ENCODE measurements around the gene CACNA1G. TPM values are rescaled to one million over a fixed set of nuclear protein-coding genes. Genes with fewer than 3 reads are reported as not detected.

CACNA1G gene
- total RNA-seq, 1 experiment from 2014 or later = not detected

GRCh38 chr17:50558581-50558940 lies 2.0 kb upstream of the CACNA1G start:
- DNase-seq (ENCODE audit: low read depth, low spot score) = no peak
- in situ Hi-C loops (cut with HindIII; ENCODE audit: low pct_unique_long_range_greater_than_20kb, low sequenced_read_pairs) = no loop called here

DNA sequence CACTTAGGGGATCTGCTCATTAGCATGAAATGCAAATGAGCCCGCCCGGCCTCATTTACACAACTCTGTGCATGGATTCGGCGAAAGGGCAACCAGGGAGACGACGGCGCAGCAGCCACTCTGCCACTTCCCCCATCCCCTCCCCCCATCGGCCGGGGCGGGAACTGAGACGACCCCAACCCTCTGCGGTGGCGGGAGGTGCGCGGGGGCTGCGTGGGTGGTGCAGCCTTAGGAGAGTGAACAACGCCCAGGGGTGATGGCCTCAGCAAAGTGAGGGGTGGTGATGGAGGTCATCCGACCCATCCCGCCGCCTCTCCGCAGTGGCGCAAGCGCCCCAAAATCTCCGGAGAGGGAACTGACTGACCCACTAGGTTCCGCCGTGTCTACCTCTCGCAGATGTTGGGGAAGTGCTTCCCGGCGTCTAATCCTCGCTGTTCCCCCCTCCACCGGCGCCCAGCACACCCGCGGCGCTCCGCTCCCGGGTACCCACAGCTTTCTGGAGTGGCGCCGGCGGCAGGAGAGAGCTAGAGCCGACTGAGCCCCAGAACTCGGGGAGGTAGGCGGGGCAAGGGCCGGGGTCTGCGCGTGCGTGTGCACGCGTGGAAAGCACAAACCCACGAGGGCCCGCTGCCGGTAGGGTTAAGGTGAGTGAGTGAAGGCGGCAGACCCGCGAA lies 1.4 kb upstream of the CACNA1G start:
- in situ Hi-C loops (cut with HindIII; ENCODE audit: low pct_unique_long_range_greater_than_20kb, low sequenced_read_pairs) = no loop called here
- no peak for DNase-seq (ENCODE audit: low read depth, low spot score)

DNA sequence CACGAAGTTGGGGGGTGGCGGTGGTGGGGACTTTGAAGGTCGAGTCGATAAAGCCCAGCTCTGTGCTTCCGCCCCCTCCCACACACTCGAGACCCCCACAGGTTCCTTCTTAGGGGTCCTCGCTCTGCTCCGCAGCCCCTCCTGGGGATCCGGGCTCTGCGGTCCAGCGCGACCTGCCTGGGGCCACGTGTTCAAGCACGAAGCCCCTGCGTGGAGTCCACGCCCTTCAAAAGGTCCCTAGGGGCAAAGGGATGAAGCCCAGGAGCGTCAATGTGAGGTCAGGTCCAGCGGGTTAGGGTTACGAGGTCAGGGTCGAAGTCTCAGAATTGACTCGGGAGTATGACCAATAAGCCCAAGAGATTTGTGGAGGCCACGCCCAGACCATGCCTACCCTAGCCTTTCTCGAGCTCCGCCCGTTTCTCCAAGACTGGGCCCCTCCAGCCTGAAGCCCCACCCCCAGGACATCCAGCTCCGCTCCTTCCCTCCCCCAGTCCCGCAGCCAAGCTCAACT lies 786 bp upstream of the CACNA1G start:
- in situ Hi-C loops (cut with HindIII; ENCODE audit: low pct_unique_long_range_greater_than_20kb, low sequenced_read_pairs) = no loop called here
- DNase-seq (ENCODE audit: low read depth, low spot score) = peak; percentile 84

GRCh38 chr17:50560931-50561745 lies 623 bp downstream of the CACNA1G start:
- no peak for DNase-seq (ENCODE audit: low read depth, low spot score)
- in situ Hi-C loops (cut with HindIII; ENCODE audit: low pct_unique_long_range_greater_than_20kb, low sequenced_read_pairs) = no loop called here

DNA sequence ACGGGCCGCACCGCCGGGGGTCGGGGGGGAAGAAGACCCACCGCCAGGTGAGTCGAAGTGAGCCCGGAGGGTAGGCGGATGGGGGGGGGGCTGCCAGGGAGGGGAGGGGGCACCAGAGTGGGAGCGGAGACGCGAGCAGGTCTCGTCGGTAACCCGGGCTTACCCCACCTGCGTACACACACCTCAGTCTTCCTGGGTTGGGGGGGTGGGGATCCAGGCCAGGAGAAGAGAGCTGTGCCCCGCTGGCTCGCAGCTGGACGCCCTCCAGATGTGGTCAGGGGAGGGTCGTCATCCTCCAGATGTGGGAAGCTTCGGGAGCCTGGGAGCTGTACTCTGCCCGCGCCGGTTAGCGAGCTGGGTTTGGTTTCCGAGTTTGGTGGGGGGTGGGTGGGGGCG lies 1.2 kb downstream of the CACNA1G start:
- in situ Hi-C loops (cut with HindIII; ENCODE audit: low pct_unique_long_range_greater_than_20kb, low sequenced_read_pairs) = no loop called here
- no peak for DNase-seq (ENCODE audit: low read depth, low spot score)

- in situ Hi-C loops (cut with HindIII; ENCODE audit: low pct_unique_long_range_greater_than_20kb, low sequenced_read_pairs) = no loop called here
- no peak for DNase-seq (ENCODE audit: low read depth, low spot score)
These were observed 2.0 kb downstream of the CACNA1G start for GRCh38 chr17:50562242-50563091.

DNA sequence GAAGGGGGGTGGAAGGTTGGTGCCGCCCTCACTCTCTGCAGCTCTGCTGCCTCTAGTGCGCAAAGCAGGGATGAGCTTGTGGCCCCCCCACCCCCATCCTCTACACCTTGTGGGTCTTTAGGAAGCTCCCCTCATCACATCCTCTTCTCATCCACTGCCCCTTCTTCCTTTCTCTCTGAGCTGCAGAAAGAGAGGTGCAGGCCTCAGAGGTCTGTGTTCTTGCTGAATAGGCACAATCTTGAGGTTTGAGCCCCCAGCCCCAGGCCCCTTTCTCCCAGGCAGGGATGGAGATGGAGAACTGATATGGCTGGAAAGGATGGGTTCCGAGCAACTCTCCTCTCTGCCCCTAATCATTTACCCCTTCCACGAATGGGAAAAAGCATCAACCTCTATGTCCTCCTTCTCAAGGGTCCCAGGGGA lies 2.6 kb downstream of the CACNA1G start:
- DNase-seq (ENCODE audit: low read depth, low spot score) = no peak
- in situ Hi-C loops (cut with HindIII; ENCODE audit: low pct_unique_long_range_greater_than_20kb, low sequenced_read_pairs) = no loop called here

- in situ Hi-C loops (cut with HindIII; ENCODE audit: low pct_unique_long_range_greater_than_20kb, low sequenced_read_pairs) = no loop called here
- DNase-seq (ENCODE audit: low read depth, low spot score) = peak; percentile 30
These were observed 4.4 kb downstream of the CACNA1G start for GRCh38 chr17:50564916-50565315.

GRCh38 chr17:50565402-50566350 lies 5.2 kb downstream of the CACNA1G start:
- in situ Hi-C loops (cut with HindIII; ENCODE audit: low pct_unique_long_range_greater_than_20kb, low sequenced_read_pairs) = no loop called here
- DNase-seq (ENCODE audit: low read depth, low spot score) = no peak

GRCh38 chr17:50566886-50567285 lies 6.4 kb downstream of the CACNA1G start:
- in situ Hi-C loops (cut with HindIII; ENCODE audit: low pct_unique_long_range_greater_than_20kb, low sequenced_read_pairs) = no loop called here
- no peak for DNase-seq (ENCODE audit: low read depth, low spot score)

- no peak for DNase-seq (ENCODE audit: low read depth, low spot score)
- in situ Hi-C loops (cut with HindIII; ENCODE audit: low pct_unique_long_range_greater_than_20kb, low sequenced_read_pairs) = no loop called here
These were observed 8.1 kb downstream of the CACNA1G start for GRCh38 chr17:50568659-50569058.

- in situ Hi-C loops (cut with HindIII; ENCODE audit: low pct_unique_long_range_greater_than_20kb, low sequenced_read_pairs) = no loop called here
These were observed 9.1 kb downstream of the CACNA1G start for GRCh38 chr17:50569592-50569991.

GRCh38 chr17:50570032-50570431 lies 9.5 kb downstream of the CACNA1G start:
- in situ Hi-C loops (cut with HindIII; ENCODE audit: low pct_unique_long_range_greater_than_20kb, low sequenced_read_pairs) = no loop called here

More at GRCh38 chr17:50569592-50569991, 9.1 kb downstream of the CACNA1G start:
- DNase-seq (ENCODE audit: low read depth, low spot score) = no peak

DNA sequence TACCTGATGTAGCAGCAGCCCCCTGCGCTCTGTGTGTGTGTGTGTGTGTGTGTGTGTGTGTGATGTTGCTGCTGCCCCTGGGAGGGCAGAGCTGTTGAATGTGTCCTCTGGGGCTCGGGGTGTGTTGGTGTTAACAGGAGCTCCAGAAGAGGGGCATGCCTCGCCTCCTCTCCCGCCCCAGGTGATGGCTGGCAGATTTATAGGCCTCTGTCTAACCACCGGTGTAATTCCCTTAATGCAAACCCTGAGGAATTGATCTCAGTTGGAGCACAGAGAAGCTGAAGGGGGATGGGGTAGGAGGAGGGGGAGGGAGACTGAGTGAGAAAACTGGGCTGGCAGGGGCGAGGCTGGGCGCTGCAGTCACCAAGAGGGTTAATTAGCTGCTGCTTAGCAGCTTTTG lies 10.0 kb downstream of the CACNA1G start:
- in situ Hi-C loops (cut with HindIII; ENCODE audit: low pct_unique_long_range_greater_than_20kb, low sequenced_read_pairs) = no loop called here
- DNase-seq (ENCODE audit: low read depth, low spot score) = no peak

More at GRCh38 chr17:50570032-50570431, 9.5 kb downstream of the CACNA1G start:
- no peak for DNase-seq (ENCODE audit: low read depth, low spot score)

DNA sequence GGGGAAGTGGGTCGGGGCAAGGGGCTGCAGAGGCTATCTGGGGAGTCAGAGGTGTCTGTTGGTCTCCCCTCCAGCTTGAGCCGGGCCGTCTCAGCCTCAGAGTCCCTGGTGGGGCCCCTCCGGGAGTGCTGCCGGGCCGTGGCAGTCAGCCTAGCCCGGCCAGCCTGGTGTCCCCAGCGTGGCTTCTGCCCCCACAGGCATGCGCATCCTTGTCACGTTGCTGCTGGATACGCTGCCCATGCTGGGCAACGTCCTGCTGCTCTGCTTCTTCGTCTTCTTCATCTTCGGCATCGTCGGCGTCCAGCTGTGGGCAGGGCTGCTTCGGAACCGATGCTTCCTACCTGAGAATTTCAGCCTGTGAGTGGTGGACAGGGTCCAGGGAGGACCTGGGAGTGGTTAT lies 11.2 kb downstream of the CACNA1G start:
- in situ Hi-C loops (cut with HindIII; ENCODE audit: low pct_unique_long_range_greater_than_20kb, low sequenced_read_pairs) = no loop called here
- DNase-seq (ENCODE audit: low read depth, low spot score) = no peak

- in situ Hi-C loops (cut with HindIII; ENCODE audit: low pct_unique_long_range_greater_than_20kb, low sequenced_read_pairs) = no loop called here
- DNase-seq (ENCODE audit: low read depth, low spot score) = no peak
These were observed 12.0 kb downstream of the CACNA1G start for GRCh38 chr17:50572541-50572940.
